Stimulated activated CD4-positive, alpha-beta T cell treated with anti-CD3 and anti-CD28 coated beads, Interleukin-2, amount 100 ng/mL, for 48 hours (primary cell): ENCODE measurements around the gene DNAH14.
"Not testable (repeated sequence)": the region's sequence is repeated elsewhere in the genome, so short reads cannot be mapped to it uniquely, and the experiment has no call there.

Experiments
- DNase-seq, 2 donors: peaks; one replicate each; pipeline ENCODE4 v3.0.0-alpha.2; 2020

Gene DNAH14

DNA sequence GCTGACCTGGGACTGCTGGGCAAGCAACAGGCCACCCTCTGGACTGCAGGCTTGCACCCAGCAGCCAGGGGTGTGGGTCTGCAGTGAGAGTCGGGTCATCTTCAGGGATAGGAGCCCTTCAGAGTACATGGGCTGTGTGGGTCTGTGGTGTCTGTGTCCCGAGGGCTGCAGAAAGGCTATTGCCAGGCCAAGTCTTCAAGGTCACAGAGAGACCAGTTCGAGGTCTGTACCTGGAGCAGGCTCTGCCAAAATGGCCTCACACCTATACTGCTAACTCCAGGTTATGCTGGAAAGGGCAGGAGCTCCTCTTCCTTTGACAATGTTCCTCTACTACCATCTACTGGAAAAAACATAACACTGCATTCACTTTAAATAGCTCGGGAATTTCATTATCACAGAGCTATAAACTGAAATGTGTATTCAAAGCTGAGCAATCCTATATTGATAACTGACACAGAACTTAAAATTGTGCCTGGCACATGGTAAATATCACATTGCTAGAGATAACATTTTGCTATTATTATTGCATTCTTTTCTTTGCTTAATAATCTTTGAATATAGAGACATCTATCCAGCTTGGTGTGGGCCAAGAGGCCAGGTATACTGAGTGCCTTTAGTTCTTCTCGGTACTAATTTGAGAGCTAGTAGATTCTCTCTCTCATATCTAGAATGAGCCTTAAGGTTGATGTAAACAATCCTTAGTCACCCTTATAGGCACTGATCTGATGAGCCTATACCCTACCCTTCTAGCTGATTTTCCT, 6.9 kb upstream of the DNAH14 start:
- no peak for DNase-seq

DNA sequence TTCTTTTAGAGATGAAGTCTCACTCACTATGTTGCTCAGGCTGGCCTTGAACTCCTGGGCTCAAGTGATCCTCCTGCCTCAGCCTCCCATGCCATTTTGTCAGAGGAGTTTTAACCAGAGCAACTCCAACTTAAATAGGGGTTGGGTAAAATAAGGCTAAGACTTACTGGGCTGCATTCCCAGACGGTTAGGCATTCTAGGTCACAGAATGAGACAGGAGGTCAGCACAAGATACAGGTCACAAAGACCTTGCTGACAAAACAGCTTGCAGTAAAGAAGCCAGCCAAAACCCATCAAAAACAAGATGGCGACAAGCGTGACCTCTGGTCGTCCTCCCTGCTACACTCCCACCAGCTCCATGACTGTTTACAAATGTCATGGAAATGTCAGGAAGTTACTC, 5.7 kb upstream of the DNAH14 start:
- no peak for DNase-seq

DNA sequence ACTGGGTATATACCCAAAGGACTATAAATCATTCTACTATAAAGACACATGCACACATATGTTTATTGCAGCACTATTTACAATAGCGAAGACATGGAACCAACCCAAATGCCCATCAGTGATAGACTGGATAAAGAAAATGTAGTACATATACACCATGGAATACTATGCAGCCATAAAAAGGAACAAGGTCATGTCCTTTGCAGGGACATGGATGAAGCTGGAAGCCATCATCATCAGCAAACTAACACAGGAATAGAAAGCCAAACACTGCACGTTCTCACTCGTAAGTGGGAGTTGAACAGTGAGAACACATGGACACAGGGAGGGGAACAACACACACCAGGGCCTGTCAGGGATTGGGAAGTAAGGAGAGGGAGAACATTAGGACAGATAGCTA, 1.8 kb upstream of the DNAH14 start:
- DNase-seq = not testable (repeated sequence)

DNA sequence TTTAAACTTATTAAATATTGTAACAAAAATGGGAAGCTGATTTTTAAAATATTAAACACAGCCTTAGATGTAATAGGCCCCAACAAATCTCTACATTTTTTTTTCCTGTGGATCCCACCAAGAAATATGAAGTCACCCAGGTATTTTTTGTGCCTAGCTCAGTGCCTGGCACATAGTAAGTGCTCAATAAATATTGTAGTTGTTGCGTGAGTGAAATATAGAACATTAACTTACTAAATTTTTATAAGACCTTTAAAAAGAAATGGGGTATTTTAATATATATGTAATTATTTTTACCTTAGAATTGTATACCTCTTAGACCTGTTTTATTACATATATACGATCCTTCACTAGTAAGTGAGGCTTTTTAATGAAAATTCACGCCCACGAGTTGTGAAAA, 569 bp upstream of the DNAH14 start:
- DNase-seq = no peak

DNA sequence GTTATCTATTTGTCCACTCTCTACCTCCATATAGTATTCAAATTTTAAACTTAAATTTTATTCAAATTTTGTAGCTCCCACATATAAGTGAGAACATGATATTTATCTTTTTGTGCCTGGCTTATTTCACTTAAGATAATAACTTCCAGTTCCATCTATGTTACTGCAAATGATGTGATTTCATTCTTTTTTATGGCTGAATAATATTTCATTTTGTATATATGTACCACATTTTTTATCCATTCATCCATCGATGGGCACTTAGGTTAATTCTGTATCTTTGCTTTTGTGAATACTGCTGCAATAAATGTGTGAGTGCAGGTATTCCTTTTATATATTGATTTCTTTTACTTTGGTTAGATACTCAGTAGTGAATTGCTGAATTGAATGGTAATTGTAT, 2.1 kb downstream of the DNAH14 start:
- no peak for DNase-seq

DNA sequence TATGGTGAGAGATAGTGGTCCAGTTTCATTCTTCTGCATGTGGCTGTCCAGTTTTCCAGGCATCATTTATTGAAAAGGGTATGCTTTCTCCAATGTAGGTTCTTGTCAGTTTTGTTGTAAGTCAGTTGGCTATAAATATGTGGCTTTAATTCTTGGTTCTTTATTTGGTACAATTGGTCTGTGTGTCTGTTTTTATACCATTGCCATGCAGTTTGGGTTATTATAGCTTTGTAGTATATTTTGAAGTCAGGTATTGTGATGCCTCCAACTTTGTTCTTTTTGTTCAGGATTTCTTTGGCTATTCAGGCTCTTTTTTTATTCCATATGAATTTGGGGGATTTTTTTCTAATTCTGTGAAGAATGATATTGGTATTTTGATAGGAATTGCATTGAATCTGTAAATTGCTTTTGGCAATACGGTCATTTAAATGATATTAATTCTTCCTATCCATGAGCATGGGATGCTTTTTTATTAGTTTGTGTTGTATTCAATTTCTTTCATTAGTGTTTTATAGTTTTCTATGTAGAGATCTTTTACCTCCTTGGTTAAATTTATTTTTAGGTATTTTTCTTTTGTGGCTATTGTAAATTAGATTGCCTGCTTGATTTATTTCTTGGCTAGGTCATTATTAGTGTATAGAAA, 3.3 kb downstream of the DNAH14 start:
- DNase-seq = no peak

DNA sequence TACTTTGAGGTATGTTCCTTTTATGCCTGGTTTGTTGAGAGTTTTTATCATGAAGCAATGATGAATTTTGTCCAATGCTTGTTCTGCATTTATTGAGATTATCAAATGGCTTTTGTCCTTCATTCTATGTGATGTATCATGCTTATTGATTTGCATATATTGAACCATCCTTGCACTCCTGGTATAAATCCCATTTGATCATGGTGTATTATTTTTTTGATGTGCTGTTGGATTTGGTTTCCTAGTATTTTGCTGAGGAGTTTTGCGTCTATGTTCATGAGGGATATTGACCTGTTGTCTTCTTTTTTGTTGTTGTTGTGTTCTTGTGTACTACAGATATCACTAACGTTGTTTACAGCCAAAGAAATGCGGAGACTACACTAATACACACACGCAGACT, 4.1 kb downstream of the DNAH14 start:
- DNase-seq = no peak

DNA sequence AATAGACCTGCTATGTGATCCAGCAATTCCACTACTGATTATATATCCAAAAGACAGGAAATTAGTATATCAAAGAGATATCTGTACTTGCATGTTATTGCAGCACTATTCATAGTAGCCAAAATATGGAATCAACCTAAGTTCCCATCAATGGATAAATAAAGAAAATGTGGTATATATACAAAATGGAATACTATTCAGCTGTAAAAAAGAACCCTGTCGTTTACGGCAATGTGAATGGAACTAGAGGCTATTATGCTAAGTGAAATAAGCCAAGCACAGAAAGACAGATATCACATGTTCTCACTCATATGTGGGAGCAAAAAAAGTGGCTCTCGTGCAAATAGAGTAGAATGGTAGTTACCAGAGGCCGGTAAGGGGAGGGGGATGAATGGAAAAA, 9.2 kb downstream of the DNAH14 start:
- no peak for DNase-seq

DNA sequence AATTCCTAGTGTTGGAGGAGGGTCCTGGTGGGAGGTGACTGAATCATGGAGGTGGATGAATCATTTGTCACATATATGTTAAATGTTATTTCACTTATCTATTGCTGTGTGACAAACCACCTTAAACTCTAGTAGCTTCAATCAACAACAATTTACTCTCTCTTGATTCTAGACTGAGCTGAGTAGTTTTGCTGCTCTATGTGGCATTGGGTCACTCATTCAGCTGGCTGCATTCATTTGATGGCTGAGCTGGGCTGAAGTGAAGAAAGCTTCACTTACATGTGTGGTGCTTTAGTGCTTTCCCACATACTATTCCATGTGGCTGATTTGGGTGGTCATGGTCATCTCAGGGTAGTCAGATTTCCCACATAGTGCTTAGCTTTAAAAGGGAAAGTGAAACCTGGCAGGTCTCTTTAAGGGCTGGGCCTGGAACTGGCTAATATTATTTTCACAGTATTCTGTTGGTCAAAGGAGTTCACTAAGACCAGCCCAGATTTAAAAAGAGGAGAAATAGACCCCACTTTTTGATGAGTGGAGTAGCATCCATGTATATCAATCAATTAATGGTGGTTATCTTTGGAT, 10.5 kb downstream of the DNAH14 start:
- DNase-seq = no peak

DNA sequence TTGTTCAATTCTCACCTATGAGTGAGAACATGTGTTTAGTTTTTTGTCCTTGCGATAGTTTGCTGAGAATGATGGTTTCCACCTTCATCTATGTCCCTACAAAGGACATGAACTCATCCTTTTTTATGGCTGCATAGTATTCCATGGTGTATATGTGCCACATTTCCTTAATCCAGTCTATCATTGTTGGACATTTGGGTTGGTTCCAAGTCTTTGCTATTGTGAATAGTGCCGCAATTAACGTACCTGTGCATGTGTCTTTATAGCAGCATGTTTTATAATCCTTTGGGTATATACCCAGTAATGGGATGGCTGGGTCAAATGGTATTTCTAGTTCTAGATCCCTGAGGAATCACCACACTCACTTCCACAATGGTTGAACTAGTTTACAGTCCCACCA, 11.3 kb downstream of the DNAH14 start:
- DNase-seq = not testable (repeated sequence)

DNA sequence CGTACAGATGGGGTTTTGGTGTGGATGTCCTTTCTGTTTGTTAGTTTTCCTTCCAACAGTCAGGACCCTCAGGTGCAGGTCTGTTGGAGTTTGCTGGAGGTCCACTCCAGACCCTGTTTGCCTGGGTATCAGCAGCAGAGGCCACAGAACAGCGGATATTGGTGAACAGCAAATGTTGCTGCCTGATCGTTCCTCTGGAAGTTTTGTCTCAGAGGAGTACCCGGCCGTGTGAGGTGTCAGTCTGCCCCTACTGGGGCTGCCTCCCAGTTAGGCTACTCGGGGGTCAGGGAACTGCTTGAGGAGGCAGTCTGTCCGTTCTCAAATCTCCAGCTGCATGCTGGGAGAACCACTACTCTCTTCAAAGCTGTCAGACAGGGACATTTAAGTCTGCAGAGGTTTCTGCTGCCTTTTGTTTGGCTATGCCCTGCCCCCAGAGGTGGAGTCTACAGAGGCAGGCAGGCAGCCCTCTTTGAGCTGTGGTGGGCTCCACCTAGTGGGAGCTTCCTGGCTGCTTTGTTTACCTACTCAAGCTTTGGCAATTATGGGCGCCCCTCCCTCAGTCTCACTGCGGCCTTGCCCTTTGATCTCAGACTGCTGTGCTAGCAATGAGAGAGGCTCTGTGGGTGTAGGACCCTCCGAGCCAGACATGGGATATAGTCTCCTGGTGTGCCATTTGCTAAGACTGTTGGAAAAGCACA, 16.3 kb downstream of the DNAH14 start:
- DNase-seq = not testable (repeated sequence)

DNA sequence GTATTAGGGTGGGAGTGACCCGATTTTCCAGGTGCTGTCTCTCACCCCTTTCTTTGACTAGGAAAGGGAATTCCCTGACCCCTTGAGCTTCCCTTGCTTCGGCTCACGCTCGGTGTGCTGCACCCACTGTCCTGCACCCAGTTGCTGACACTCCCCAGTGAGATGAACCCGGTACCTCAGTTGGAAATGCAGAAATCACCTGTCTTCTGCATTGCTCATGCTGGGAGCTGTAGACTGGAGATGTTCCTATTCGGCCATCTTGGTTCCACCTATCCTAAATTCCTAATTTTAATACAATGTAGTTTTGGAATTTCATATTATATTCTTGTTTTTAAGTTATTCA, 16.8 kb downstream of the DNAH14 start:
- not testable (repeated sequence) for DNase-seq

DNA sequence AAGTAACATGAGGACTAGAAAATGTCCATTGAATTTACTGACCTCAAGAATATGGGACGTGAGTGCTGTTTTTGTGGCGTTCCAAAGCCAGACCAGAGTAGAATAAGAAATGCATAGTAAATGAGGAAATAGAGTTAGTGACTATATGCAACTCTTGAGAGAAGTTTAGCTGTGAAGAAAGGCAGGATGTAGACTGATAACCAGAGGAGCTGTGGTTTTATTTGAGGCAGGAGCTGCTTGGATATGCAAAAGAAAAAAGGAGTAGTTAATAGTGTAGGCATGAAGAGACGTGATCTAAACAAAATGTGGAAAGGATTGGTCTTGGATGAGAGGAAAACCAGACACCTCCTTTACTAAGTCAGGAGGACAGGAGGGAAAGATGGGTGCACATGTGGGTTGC, 28.2 kb downstream of the DNAH14 start:
- DNase-seq = no peak

DNA sequence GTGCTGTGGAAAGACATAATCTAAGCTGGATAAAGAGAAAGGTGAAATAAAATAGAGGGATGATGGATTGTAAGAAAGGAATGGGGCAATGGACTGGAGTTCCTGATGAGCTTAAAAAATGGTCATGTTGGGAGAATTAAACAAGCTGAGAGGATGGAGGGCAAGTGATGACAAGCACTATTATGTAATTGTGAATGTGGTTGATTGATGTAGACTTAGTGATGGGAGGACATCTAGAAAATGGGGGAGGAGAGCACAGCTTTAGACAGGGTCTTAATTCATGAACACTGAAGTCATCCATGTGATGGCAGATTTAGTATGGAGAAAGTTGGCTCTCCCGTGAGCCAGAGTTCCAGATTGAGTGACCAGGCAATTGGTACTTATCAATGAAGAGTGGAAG, 29.0 kb downstream of the DNAH14 start:
- no peak for DNase-seq

DNA sequence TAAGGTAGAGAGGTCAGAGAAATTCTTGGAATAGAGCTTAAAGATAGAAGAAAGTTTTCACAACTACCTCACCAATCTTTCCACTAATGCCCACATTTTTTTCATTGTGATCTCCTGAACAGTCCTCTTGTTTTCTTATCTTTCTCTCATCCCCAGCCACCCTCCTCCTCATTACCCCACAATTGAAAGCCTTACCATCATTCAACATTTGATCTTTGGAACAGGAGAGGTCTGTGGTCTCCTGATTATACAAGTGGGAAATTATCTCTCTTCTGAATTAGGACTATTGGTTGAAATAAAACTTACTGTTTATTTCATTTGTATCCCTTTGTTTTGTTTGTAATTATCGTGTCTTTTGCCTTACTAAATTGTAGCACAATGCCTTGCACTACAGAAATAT, 29.6 kb downstream of the DNAH14 start:
- no peak for DNase-seq

DNA sequence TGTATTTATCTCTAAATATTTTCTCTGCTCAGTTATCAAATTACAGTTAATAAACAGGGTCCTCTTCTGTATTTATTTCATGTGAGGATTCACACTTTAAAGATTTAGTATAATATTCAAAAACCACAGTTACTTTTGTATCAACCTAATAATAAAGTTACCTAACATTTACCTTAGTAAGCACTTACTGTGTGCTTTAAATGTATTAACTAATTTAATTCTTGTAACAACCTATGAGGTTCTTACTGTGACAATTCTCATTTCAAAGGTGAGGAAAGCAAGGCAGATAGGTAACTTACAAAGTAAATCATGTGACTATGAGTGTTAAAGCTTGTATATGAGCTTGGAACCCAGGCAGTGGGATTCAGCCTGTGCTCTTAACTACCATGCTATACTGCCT, 30.2 kb downstream of the DNAH14 start:
- no peak for DNase-seq

DNA sequence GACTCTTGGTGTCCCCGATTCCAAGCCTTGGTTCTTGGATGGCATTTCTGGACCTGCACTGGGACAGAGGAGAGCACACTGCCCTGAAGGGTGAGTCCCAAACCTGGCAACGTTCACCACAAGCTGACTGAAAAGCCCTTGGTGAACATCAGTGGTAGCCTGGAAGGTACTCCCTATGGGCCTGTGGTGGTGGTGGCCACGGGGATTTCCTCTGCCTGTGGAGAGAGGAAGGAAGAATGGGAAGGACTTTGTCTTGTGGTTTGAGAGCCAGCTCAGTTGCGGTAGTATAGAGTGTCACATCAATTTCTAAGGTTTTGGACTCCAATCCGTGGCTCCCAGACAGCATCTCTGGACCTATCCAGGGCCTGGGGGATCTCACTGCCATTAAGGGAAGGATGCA, 50.7 kb downstream of the DNAH14 start:
- no peak for DNase-seq

DNA sequence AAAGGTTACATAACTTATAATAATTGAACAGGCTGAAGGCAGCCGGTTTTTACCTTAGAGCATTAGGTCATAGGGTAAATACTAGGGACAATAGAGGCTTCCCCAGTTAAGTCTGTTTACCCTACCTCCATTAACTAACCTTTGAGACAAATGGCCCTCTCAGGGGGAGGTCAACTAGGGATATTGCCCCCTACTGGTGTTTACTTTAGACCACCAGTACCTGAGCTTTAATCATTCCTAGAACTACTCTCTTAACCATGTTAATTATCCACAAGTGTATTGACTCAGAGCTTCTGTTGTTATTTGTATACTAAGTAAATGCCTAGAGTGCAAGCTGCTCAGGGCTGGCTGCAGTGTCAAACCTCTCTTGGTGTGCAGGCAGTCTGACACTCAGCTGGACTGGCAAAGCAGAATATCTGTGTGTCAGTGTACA, 52.5 kb downstream of the DNAH14 start:
- DNase-seq = not testable (repeated sequence)

DNA sequence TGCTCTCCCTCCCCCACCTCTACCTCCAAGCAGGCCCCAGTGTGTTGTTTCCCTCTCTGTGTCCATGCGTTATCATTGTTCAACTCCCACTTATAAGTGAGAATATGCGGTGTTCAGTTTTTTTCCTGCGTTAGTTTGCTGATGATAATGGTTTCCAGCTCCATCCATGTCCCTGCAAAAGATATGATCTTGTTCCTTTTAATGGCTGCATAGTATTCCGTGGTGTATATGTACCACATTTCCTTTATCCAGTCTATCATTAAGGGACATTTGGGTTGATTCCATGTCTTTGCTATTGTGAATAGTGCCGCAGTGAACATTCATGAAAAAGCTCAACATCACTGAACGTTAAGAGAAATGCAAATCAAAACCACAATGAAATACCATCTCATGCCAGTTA, 58.6 kb downstream of the DNAH14 start:
- no peak for DNase-seq

DNA sequence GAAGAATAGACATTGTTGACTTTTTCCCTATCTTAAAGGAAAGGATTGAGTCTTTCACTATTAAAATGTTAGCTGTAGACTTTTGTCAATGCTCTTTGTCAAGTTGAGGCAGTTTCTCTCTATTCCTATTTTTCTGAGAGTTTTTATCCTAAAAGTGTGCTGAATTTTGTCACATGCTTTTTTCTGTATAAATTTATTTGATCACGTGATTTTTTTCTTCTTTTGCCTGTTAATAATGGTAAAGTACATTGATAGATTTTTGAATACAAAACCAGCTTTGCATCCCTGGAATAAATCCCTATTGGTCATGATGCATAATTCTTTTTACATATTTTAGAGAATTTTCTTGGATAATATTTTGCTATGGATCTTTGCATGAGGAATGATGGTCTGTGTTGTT, 60.1 kb downstream of the DNAH14 start:
- DNase-seq = no peak

DNA sequence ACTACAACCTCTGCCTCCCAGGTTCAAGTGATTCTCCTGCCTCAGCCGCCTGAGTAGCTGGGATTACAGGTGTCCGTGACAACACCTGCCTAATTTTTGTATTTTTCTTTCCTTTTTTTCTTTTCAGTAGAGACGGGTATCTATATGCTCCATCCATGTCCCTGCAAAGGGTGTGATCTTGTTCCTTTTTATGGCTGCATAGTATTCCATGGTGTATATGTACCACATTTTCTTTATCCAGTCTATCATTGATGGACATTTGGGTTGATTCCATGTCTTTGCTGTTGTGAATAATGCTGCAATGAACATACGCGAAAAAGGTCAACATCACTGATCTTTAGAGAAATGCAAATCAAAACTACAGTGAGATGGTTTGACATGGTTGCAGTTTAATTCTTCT, 62.1 kb downstream of the DNAH14 start:
- not testable (repeated sequence) for DNase-seq

DNA sequence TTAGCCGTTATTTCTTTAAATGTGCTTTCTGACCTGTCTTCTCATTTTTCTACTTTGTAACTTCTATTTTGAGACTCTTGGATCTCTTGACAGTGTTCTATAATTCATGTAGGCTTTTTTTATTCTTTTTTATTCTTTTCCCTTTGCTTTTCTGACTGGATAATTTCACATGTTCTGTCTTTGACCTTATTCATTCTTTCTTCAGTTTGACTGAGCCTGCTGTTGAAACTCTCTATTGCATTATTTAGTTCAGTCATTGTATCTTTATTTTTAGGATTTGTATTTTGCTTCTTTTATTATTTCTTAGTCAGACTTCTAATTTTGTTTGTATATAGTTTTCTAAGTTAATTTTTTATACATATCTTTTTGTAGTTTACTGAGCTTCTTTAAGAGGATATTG, 66.1 kb downstream of the DNAH14 start:
- no peak for DNase-seq

DNA sequence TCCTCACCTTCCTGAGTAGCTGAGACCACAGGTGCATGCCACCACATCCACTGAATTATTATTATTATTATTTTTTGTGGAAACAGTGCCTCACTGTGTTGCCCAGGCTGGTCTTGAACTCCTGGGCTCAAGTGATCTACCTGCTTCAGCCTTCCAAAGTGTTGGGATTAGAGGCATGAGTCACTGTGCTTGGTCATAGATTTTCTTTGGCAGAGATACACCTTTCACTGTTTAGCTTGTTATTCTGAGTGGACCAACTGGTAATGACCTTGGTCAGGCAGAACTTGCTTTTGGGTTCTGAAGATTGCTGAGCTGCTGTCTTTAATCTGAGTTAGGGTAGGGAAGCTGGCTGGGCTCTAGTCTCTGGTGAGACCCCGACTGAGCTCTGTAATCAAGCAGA, 66.8 kb downstream of the DNAH14 start:
- DNase-seq = no peak

DNA sequence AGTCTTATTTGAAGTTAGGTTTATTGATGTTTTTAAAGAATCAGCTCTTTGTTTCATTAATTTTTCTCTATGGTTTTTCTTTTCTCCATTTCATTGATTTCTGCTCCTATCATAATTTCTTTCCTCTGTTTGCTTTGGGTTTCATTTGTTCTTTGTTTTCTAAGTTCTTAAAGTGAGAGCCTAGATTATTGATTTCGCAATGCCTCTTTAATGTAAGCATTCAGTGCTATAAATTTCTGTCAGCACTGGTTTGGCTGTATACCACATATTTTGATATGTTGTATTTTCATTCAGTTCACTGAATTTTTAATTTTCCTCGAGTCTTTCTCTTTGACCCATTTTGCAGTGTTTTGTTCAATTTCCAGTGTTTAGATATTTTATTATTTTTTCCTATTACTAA, 68.7 kb downstream of the DNAH14 start:
- no peak for DNase-seq
